Activated CD4-positive, CD25-positive, alpha-beta regulatory T cell treated with anti-CD3 and anti-CD28 coated beads, Interleukin-2, amount 50 U/mL, for 72 hours (primary cell): ENCODE results near the gene CHI3L1.

ENCODE experiments used
- DNase-seq: peaks from one replicate; pipeline ENCODE4 v3.0.0; 2021

Gene CHI3L1

GRCh38 chr1:203204756-203205155, 18.3 kb upstream of the CHI3L1 start:
- DNase-seq = no peak

GRCh38 chr1:203202431-203203245, 16.1 kb upstream of the CHI3L1 start:
- no peak for DNase-seq

GRCh38 chr1:203201516-203202205, 15.2 kb upstream of the CHI3L1 start:
- no peak for DNase-seq

- no peak for DNase-seq
Measured at GRCh38 chr1:203200916-203201315, 14.4 kb upstream of the CHI3L1 start.

- DNase-seq = no peak
Measured at GRCh38 chr1:203199816-203200571, 13.5 kb upstream of the CHI3L1 start.

- no peak for DNase-seq
Measured at GRCh38 chr1:203199481-203199815, 12.9 kb upstream of the CHI3L1 start.

- DNase-seq = no peak
Measured at GRCh38 chr1:203199002-203199401, 12.5 kb upstream of the CHI3L1 start.

GRCh38 chr1:203197625-203198024, 11.1 kb upstream of the CHI3L1 start:
- no peak for DNase-seq

GRCh38 chr1:203196371-203196770, 9.9 kb upstream of the CHI3L1 start:
- no peak for DNase-seq

GRCh38 chr1:203190949-203191348, 4.4 kb upstream of the CHI3L1 start:
- no peak for DNase-seq

GRCh38 chr1:203189951-203190352, 3.4 kb upstream of the CHI3L1 start:
- DNase-seq = peak; percentile 18

- no peak for DNase-seq
Measured at GRCh38 chr1:203188686-203189232, 2.3 kb upstream of the CHI3L1 start.

GRCh38 chr1:203187689-203188264, 1.3 kb upstream of the CHI3L1 start:
- no peak for DNase-seq

GRCh38 chr1:203187304-203187685, 791 bp upstream of the CHI3L1 start:
- no peak for DNase-seq

GRCh38 chr1:203186091-203186445, 436 bp downstream of the CHI3L1 start:
- no peak for DNase-seq

GRCh38 chr1:203185585-203185984, 919 bp downstream of the CHI3L1 start:
- peak; percentile 16 for DNase-seq

- DNase-seq = no peak
Measured at GRCh38 chr1:203185061-203185461, 1.4 kb downstream of the CHI3L1 start.

GRCh38 chr1:203184467-203184866, 2.0 kb downstream of the CHI3L1 start:
- no peak for DNase-seq

GRCh38 chr1:203183828-203184227, 2.7 kb downstream of the CHI3L1 start:
- no peak for DNase-seq

GRCh38 chr1:203182387-203182953, 4.0 kb downstream of the CHI3L1 start:
- DNase-seq = no peak

GRCh38 chr1:203181586-203182386, 4.7 kb downstream of the CHI3L1 start:
- DNase-seq = no peak
